ENCODE data around the gene CENPL.
"Not testable (repeated sequence)": the region's sequence is repeated elsewhere in the genome, so short reads cannot be mapped to it uniquely, and the experiment has no call there.

Gene CENPL

GRCh38 chr1:173824315-173825081 lies at the start of gene CENPL, which contains the start of gene DARS2:
TSS of gene CENPL (minus strand) at chr1:173824883. CDS start at chr1:173811299, 13,584 bp downstream.
TSS of gene DARS2 (plus strand) at chr1:173824673. CDS start at chr1:173825230, 557 bp downstream.
- DNase-seq: peak; percentile 90

GRCh38 chr1:173871500-173871899 lies 46.8 kb upstream of the CENPL start:
- no peak for DNase-seq

GRCh38 chr1:173871091-173871490 lies 46.4 kb upstream of the CENPL start:
- no peak for DNase-seq

- peak; percentile 35 for DNase-seq
Observed at GRCh38 chr1:173870252-173871075, 45.8 kb upstream of the CENPL start.

- no peak for DNase-seq
Observed at GRCh38 chr1:173869021-173869359, 44.3 kb upstream of the CENPL start.

- peak; percentile 98 for DNase-seq
Observed at GRCh38 chr1:173868266-173869020, 43.8 kb upstream of the CENPL start, which contains the start of gene ZBTB37. TSS of gene ZBTB37 (plus strand) at chr1:173868380. CDS start at chr1:173870226, 1,846 bp downstream.

- DNase-seq: peak; percentile 100
Observed at GRCh38 chr1:173867753-173868265, 43.1 kb upstream of the CENPL start, which contains the start of gene GAS5. TSS of gene GAS5 (minus strand) at chr1:173867989.

- no peak for DNase-seq
Observed at GRCh38 chr1:173867141-173867752, 42.6 kb upstream of the CENPL start.

GRCh38 chr1:173866413-173867115 lies 41.9 kb upstream of the CENPL start:
- DNase-seq: no peak

GRCh38 chr1:173865468-173866164 lies 40.9 kb upstream of the CENPL start:
- no peak for DNase-seq

- DNase-seq: no peak
Observed at GRCh38 chr1:173864179-173864867, 39.6 kb upstream of the CENPL start.

GRCh38 chr1:173863224-173864161 lies 38.8 kb upstream of the CENPL start:
- DNase-seq: no peak

- DNase-seq: no peak
Observed at GRCh38 chr1:173862769-173863223, 38.1 kb upstream of the CENPL start.

GRCh38 chr1:173862146-173862768 lies 37.6 kb upstream of the CENPL start:
- not testable (repeated sequence) for DNase-seq

- no peak for DNase-seq
Observed at GRCh38 chr1:173861731-173862145, 37.1 kb upstream of the CENPL start.

GRCh38 chr1:173860065-173860464 lies 35.4 kb upstream of the CENPL start:
- no peak for DNase-seq

GRCh38 chr1:173859547-173859946 lies 34.9 kb upstream of the CENPL start:
- not testable (repeated sequence) for DNase-seq

- no peak for DNase-seq
Observed at GRCh38 chr1:173857363-173857917, 32.8 kb upstream of the CENPL start.

All from CD4-positive, alpha-beta T cell treated with Interleukin-6 for 4 hours (primary cell).